OCI-LY7 (cell line): ENCODE data around the gene CA5A.

Experiments used
- CTCF ChIP-seq: fragments of 200-600 bp; sonication (generic); conservative IDR thresholded peaks from 2 replicates; pipeline ENCODE4 v1.5.1; 2014; ENCODE audit warnings: mild to moderate bottlenecking, antibody characterized with exemption, low read length, moderate library complexity, mixed read lengths
- EZH2phosphoT487 ChIP-seq: fragments of 200-600 bp; sonication (generic); IDR thresholded peaks from 2 replicates; pipeline ENCODE4 v1.6.1; 2018; ENCODE audit warnings: low read depth, borderline replicate concordance, mild to moderate bottlenecking, mixed run types, antibody characterized with exemption, low read length, moderate library complexity, mixed read lengths

DNA sequence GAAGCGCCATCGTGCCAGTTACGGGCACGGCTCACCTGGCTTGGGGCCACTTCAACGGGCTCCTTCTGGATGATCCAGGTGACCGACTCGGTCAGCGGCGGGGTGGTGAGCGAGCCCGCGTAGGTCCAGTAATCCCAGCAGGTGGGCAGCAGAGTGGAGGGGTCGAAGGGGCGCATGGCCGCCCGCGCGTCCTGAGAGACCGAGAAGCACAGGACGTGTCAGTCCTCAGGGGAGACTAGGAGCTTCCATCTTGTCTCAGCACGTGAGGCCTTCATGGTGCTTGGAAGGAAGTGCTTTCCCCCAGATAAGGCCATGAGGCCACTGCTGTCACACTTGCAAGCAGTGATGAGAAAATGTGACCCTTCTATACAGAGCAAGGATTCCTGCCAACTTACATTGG is 44.6 kb downstream of the CA5A start:
- TF ChIP-seq CTCF (no peak), EZH2phosphoT487 (no peak)
